ENCODE measurements around the gene RPL29.

GRCh38 chr3:52001443-52001974, 5.8 kb upstream of the RPL29 start:
- TF ChIP-seq, protein P1, sequence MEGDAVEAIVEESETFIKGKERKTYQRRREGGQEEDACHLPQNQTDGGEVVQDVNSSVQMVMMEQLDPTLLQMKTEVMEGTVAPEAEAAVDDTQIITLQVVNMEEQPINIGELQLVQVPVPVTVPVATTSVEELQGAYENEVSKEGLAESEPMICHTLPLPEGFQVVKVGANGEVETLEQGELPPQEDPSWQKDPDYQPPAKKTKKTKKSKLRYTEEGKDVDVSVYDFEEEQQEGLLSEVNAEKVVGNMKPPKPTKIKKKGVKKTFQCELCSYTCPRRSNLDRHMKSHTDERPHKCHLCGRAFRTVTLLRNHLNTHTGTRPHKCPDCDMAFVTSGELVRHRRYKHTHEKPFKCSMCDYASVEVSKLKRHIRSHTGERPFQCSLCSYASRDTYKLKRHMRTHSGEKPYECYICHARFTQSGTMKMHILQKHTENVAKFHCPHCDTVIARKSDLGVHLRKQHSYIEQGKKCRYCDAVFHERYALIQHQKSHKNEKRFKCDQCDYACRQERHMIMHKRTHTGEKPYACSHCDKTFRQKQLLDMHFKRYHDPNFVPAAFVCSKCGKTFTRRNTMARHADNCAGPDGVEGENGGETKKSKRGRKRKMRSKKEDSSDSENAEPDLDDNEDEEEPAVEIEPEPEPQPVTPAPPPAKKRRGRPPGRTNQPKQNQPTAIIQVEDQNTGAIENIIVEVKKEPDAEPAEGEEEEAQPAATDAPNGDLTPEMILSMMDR (IDR thresholded peaks at IDR 0.05; ENCODE audit: low read length): peak; percentile 98
- TF ChIP-seq EZH2 (IDR thresholded peaks at IDR 0.05; ENCODE audit: borderline replicate concordance, low read length): no peak
